GM19193 (cell line): ENCODE results near the gene HES4.

ENCODE experiments used
- POLR2A ChIP-seq: IDR thresholded peaks from 4 replicates; pipeline ENCODE4 v1.6.1; 2011; ENCODE audit not compliant: insufficient read depth, insufficient read length; ENCODE audit errors: extremely low read depth

The HES4 gene

DNA sequence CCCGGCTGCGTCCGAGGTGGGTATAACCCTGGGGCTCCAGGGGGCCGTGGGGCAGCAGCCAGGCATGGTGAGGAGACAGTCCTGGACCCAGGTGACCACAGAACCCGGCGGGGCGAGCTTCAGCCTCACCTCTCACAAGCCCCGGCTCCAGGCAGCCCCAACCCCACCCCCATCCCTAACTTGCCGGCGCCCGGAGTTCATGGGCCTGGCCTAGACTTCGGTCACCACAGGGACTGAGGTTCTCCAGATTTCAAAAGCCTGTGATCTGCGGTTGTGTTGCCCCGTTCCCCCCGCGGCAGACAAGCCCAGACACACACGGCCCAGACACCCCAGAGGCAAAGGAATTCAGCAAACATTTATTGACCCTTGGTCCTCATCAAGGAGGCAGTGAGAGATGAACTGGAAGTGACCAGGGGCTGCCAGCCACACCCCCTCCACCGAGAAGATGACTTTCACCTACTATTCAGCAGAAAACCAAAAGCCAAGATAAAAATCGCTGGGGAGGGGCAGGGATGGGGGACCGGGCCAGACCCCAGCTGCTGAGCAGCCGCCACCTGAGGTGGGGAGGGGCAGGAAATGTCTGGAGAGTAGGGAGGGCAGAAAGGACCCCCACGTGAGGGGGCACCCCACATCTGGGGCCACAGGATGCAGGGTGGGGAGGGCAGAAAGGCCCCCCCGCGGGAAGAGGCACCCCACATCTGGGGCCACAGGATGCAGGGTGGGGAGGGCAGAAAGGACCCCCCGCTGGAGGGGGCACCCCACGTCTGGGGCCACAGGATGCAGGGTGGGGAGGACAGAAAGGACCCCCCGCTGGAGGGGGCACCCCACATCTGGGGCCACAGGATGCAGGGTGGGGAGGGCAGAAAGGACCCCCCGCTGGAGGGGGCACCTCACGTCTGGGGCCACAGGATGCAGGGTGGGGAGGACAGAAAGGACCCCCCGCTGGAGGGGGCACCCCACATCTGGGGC is 3.9 kb downstream of the HES4 start:
- TF ChIP-seq POLR2A: no peak

DNA sequence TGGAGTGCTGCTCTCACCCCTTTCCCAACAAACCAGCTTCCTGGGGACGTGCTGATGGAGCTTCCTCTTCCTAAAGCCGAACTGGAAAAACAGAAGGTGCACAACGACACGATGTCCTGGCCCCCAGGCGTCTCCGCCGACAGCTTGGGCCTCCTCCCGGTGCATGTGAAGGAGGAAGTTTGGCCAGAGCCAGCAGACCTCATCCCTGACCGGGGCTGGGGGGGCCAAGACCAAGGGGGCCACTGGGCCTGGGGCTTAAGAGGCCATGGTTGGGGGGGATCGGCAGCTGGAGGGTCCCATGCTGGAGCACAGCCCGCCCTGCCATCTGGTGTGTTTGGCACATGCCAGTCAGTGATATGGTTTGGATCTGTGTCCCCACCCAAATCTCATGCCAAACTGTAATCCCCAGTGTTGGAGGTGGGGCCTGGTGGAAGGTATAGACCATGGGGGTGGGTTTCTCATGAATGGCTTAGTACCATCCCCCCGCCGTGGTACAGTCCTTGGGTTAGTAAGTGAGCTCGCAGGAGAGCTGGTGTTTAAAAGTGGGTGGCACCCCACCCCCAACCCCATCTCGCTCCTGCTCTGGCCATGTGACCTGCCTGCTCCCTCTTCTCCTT is 6.4 kb downstream of the HES4 start:
- TF ChIP-seq POLR2A: no peak

DNA sequence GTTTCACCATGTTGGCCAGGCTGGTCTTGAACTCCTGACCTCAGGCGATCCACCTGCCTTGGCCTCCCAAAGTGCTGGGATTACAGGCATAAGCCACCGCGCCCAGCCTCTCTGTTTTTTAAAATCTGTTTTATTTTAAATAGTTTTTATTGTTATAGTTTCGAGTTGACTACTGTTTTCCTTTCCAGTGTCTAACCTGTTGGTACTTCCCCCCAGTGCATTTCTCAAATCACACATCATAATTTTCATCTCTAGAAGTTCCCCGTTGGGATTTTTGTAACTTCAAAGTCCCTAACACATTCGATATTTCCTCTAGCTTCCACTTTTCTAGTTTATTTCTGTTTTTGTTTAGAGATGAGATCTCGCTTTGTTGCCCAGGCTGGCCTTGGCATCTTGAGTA is 7.5 kb downstream of the HES4 start:
- TF ChIP-seq POLR2A: no peak

DNA sequence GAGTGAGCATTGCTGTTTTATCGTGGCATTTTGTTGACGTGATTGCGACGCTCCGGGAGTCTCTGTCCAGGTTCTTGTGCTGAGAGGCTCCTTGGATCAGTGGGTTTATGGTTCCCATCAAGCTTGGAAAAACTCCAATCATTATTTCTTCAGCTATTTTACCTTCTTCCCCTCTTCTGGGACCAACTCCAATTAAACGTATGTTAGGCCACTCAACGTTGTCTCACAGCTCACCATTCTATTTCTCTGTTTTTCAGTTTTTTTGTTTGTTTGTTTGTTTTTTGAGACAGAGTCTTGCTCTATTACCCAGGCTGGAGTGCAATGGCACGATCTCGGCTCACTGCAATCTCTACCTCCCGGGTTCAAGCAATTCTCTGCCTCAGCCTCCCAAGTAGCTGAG is 8.0 kb downstream of the HES4 start:
- TF ChIP-seq POLR2A: no peak

DNA sequence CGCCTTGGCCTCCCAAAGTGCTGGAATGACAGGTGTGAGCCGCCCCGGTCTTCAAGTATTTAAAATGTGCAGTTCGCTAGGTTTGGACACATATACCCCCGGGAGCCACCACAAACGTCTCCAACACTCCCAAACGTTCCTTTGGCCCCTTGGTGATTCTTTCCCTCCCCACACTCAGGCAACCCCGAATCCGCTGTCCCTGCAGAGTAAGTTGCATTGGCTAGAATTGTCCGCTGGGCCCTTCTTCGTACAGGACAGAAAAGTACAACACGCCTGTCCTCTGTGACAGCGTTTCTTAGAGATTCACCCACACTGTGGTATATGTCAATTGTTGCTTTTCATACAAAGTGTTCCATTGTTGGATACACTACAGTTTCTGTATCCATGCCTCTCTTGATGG is 14.8 kb downstream of the HES4 start:
- no peak for TF ChIP-seq POLR2A

- TF ChIP-seq POLR2A: no peak
Measured at GRCh38 chr1:984476-984814, 15.5 kb downstream of the HES4 start.

- TF ChIP-seq POLR2A: no peak
Measured at GRCh38 chr1:983798-984475, 16.0 kb downstream of the HES4 start.

DNA sequence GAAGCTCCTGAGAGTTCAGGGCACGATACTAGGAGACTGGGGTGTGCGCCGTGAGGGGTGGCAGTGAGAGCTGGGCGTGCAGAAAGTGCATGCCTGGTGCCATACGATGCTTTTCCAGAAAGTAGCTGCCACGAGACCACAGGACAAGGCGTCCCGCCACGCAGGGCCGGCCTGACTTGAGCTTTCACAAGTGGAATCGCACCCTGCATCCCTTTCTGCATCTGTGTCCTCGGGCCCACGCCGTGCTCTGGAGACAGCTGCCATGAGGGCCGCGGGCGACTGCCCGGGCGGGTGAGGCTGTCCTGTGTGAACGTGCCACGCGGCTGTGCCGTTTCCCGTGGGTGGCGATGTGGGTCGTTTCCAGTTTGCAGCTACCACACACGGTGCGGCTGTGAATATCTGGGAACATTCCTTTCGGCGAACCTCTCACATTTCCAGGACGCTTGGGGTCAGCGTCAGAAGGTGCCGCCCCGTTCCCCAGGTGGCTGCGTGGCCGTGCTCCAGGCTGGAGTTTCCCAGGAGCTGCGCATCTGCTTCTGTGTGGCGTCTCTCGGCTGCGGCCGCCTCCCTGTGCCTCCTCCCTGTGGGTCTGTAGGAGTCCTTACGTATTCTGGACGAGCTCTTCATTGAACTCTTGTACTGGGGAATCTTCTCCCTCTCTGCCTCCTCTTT is 17.0 kb downstream of the HES4 start:
- TF ChIP-seq POLR2A: no peak

- TF ChIP-seq POLR2A: no peak
Measured at GRCh38 chr1:981955-982558, 17.8 kb downstream of the HES4 start, which contains the start of gene PERM1. TSS of gene PERM1 (minus strand) at chr1:982093. CDS start at chr1:981029, 1,064 bp downstream.

DNA sequence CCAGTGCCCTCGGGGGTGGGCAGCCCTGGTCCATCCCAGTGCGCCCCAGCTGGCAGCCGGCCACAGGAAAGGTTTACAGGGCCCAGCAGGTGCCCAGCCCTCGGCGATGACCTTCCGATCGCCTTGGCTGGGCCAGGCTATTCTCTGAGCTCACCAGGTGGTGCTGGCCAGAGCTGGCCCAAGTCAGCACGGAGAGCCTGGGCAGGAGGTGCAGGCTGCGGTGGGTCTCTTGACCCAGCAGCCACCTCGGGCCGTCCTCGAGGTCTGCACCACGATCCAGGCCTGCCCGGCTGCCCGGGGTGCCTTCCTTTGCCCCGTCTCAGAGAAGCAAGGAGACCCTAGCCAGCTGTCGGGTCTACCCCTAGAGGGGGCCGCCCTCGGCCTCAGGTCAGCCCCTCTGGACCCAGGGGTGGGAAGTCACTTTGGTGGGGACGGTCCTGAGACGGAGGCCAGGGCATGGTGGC is 18.4 kb downstream of the HES4 start:
- no peak for TF ChIP-seq POLR2A

- TF ChIP-seq POLR2A: no peak
Measured at GRCh38 chr1:980602-981395, 19.1 kb downstream of the HES4 start.

GRCh38 chr1:980137-980571 is 19.7 kb downstream of the HES4 start:
- no peak for TF ChIP-seq POLR2A

- no peak for TF ChIP-seq POLR2A
Measured at GRCh38 chr1:979744-980072, 20.2 kb downstream of the HES4 start.
